Mesenchymal stem cell (in vitro differentiated cells and primary cell): ENCODE data around the gene MRGPRE. TPM values are rescaled to one million over a fixed set of nuclear protein-coding genes. Genes with fewer than 3 reads are reported as not detected.
A peak's percentile ranks its signal among the peaks of the same experiment; 100 is the strongest.
"Not testable (repeated sequence)": the region's sequence is repeated elsewhere in the genome, so short reads cannot be mapped to it uniquely, and the experiment has no call there.

Experiments used
- DNase-seq: peaks from one replicate; pipeline ENCODE4 v3.0.0-alpha.2; 2013
- H2AFZ ChIP-seq: one replicate; pipeline ENCODE4 v1.6.1; 2013; ENCODE audit warnings: low read depth, mild to moderate bottlenecking, control low read depth, inconsistent platforms, low read length, moderate library complexity
- H2AK5ac ChIP-seq: 2 replicates; pipeline ENCODE4 v1.6.1; 2013; ENCODE audit warnings: low read length, moderate library complexity, mild to moderate bottlenecking, inconsistent platforms; ENCODE audit not compliant: severe bottlenecking
- H2BK120ac ChIP-seq: one replicate; pipeline ENCODE4 v1.6.1; 2013; ENCODE audit warnings: low read depth, mild to moderate bottlenecking, inconsistent platforms, low read length, moderate library complexity
- H2BK12ac ChIP-seq, 2 experiments: one replicate each; pipeline ENCODE4 v1.6.1; 2013; ENCODE audit warnings: inconsistent platforms in 2 of 2, low read length in 2 of 2, mild to moderate bottlenecking in 2 of 2, moderate library complexity in 2 of 2, control low read depth in 1 of 2
- H2BK15ac ChIP-seq: one replicate; pipeline ENCODE4 v1.6.1; 2013; ENCODE audit warnings: mild to moderate bottlenecking, low read depth, inconsistent platforms; ENCODE audit not compliant: poor library complexity, severe bottlenecking
- H2BK5ac ChIP-seq: 2 replicates; pipeline ENCODE4 v1.6.1; 2013; ENCODE audit warnings: low read depth, mild to moderate bottlenecking, low read length, control low read depth, inconsistent platforms; ENCODE audit not compliant: poor library complexity, severe bottlenecking
- H3K14ac ChIP-seq, 2 experiments: one replicate each; pipeline ENCODE4 v1.6.1; 2013; ENCODE audit warnings: inconsistent platforms in 2 of 2, low read length in 2 of 2, control low read depth in 1 of 2, mild to moderate bottlenecking in 1 of 2, moderate library complexity in 1 of 2
- H3K18ac ChIP-seq, 2 experiments: one replicate each; pipeline ENCODE4 v1.6.1; 2013; ENCODE audit warnings: inconsistent platforms in 2 of 2, low read length in 2 of 2, control low read depth in 1 of 2, low read depth in 1 of 2, mild to moderate bottlenecking in 1 of 2
- H3K23ac ChIP-seq, 2 experiments: one replicate each; pipeline ENCODE4 v1.6.1; 2013; ENCODE audit warnings: inconsistent platforms in 2 of 2, low read length in 2 of 2, mild to moderate bottlenecking in 2 of 2, moderate library complexity in 2 of 2, control low read depth in 1 of 2
- H3K27ac ChIP-seq: 2 replicates; pipeline ENCODE4 v1.5.1; 2013; ENCODE audit warnings: mild to moderate bottlenecking, moderate library complexity, low read length, control low read depth, inconsistent platforms; ENCODE audit not compliant: poor library complexity, severe bottlenecking
- H3K27me3 ChIP-seq, 2 experiments: 2 replicates each; pipeline versions ENCODE4 v1.6.1 to v1.7.0; 2013; ENCODE audit warnings: low read length in 2 of 2, mild to moderate bottlenecking in 2 of 2, moderate library complexity in 2 of 2, control low read depth in 1 of 2, inconsistent platforms in 1 of 2; ENCODE audit not compliant: control insufficient read depth in 1 of 2, insufficient read depth in 1 of 2
- H3K36me3 ChIP-seq, 2 experiments: 2 replicates each; pipeline versions ENCODE4 v1.6.1 to v1.7.0; 2013; ENCODE audit warnings: low read length in 2 of 2, control low read depth in 1 of 2, inconsistent platforms in 1 of 2, low read depth in 1 of 2, mild to moderate bottlenecking in 1 of 2; ENCODE audit not compliant: insufficient read depth in 2 of 2, control insufficient read depth in 1 of 2
- H3K4ac ChIP-seq, 2 experiments: one replicate each; pipeline ENCODE4 v1.6.1; 2013; ENCODE audit warnings: inconsistent platforms in 2 of 2, low read length in 2 of 2, mild to moderate bottlenecking in 2 of 2, moderate library complexity in 2 of 2, control low read depth in 1 of 2, low read depth in 1 of 2
- H3K4me1 ChIP-seq: 2 replicates; pipeline ENCODE4 v1.6.1; 2013; ENCODE audit warnings: low read depth, low read length, control low read depth; ENCODE audit not compliant: control insufficient read depth, insufficient read depth
- H3K4me2 ChIP-seq: 2 replicates; pipeline ENCODE4 v1.6.1; 2013; ENCODE audit warnings: low read length, mild to moderate bottlenecking, inconsistent platforms; ENCODE audit not compliant: poor library complexity, severe bottlenecking
- H3K4me3 ChIP-seq, 2 experiments: 2 replicates each; pipeline versions ENCODE4 v1.5.1 to v1.7.0; 2013; ENCODE audit warnings: low read length in 2 of 2, mild to moderate bottlenecking in 2 of 2, control low read depth in 1 of 2, low read depth in 1 of 2; ENCODE audit not compliant: insufficient read depth in 1 of 2
- H3K79me1 ChIP-seq: replicated peaks from 2 replicates; pipeline ENCODE4 v1.6.1; 2013; ENCODE audit warnings: mild to moderate bottlenecking, control low read depth, low read length, inconsistent platforms; ENCODE audit not compliant: poor library complexity, severe bottlenecking
- H3K9ac ChIP-seq: 2 replicates; pipeline ENCODE4 v1.7.0; 2013; ENCODE audit warnings: mild to moderate bottlenecking, low read length, moderate library complexity
- H3K9me3 ChIP-seq: 2 replicates; pipeline ENCODE4 v1.7.0; 2013; ENCODE audit warnings: mild to moderate bottlenecking, low read length; ENCODE audit not compliant: control insufficient read depth
- H4K8ac ChIP-seq: one replicate; pipeline ENCODE4 v1.6.1; 2013; ENCODE audit warnings: inconsistent platforms, mild to moderate bottlenecking, low read length, moderate library complexity
- H4K91ac ChIP-seq: one replicate; pipeline ENCODE4 v1.6.1; 2013; ENCODE audit warnings: mild to moderate bottlenecking, low read length, inconsistent platforms
- WGBS: methylation state at CpG from one replicate; pipeline ENCODE4 v1.1.7; 2013; ENCODE audit warnings: mixed read lengths; 5-methylcytosine and 5-hydroxymethylcytosine counted together
- polyA plus RNA-seq, 2 experiments: library from polyadenylated mRNA; stranded (reverse); fragments of 200-250 nt; gene quantifications; one replicate each; pipeline ENCODE4 v1.2.3, GENCODE V29; 2013

MRGPRE gene
- not detected for polyA plus RNA-seq (2013, experiment 1 of 2)
- not detected for polyA plus RNA-seq (2013, experiment 2 of 2)

GRCh38 chr11:3231851-3232744 is at the start of gene MRGPRE:
MRGPRE (minus strand) TSS chr11:3232417; CDS start chr11:3228799, 3,618 bp downstream.
- peak within 1 kb of the TSS; percentile 15 to 63 for H3K4me3 ChIP-seq
- no peak within 1 kb of the TSS for H3K23ac ChIP-seq
- H3K4me1 ChIP-seq = no peaks in the 10 kb centered on the region
- no peak within 1 kb of the TSS for H4K91ac ChIP-seq
- no peak within 1 kb of the TSS for H3K4ac ChIP-seq
- peak within 1 kb of the TSS; percentile 62 for H3K9ac ChIP-seq
- H3K9me3 ChIP-seq = peaks cover 3% of the 10 kb centered on the region
- no peak within 1 kb of the TSS for H2BK15ac ChIP-seq
- H2AK5ac ChIP-seq = no peak within 1 kb of the TSS
- no peak within 1 kb of the TSS for H2BK120ac ChIP-seq
- H3K27me3 ChIP-seq = peaks cover 20 to 63% of the 10 kb centered on the region in 2 experiments
- no peak within 1 kb of the TSS for H3K4me2 ChIP-seq
- 86% methylated on average over 39 of the region's 39 CpGs for WGBS
- no peak within 1 kb of the TSS for H2BK12ac ChIP-seq
- no peaks in the 10 kb centered on the region for H3K36me3 ChIP-seq
- H3K18ac ChIP-seq = no peak within 1 kb of the TSS
- no peak within 1 kb of the TSS for H3K14ac ChIP-seq
- no peak for DNase-seq
- no peak within 1 kb of the TSS for H2BK5ac ChIP-seq
- no peak within 1 kb of the TSS for H2AFZ ChIP-seq
- no peak within 1 kb of the TSS for H3K27ac ChIP-seq
- H4K8ac ChIP-seq = no peak within 1 kb of the TSS
- H3K79me1 ChIP-seq = no peaks in the 10 kb centered on the region

- not testable (repeated sequence) for H3K14ac ChIP-seq, H3K4me1 ChIP-seq, H2BK120ac ChIP-seq, H3K27me3 ChIP-seq, DNase-seq, H3K4me3 ChIP-seq, H2BK5ac ChIP-seq, H2AFZ ChIP-seq, H2BK15ac ChIP-seq, H3K79me1 ChIP-seq, H3K4me2 ChIP-seq, H4K8ac ChIP-seq, H3K27ac ChIP-seq, H2AK5ac ChIP-seq, H3K36me3 ChIP-seq, H3K23ac ChIP-seq, H3K4ac ChIP-seq, H3K9ac ChIP-seq, H4K91ac ChIP-seq, H2BK12ac ChIP-seq, H3K18ac ChIP-seq, H3K9me3 ChIP-seq
- WGBS = no CpG with 5 or more reads among the region's 10 CpGs
Observed at GRCh38 chr11:3281146-3281545, 48.9 kb upstream of the MRGPRE start.

- not testable (repeated sequence) for H3K4me2 ChIP-seq, DNase-seq, H2BK120ac ChIP-seq, H2BK12ac ChIP-seq, H2BK5ac ChIP-seq, H3K79me1 ChIP-seq, H4K8ac ChIP-seq, H3K36me3 ChIP-seq, H3K4ac ChIP-seq, H2BK15ac ChIP-seq, H3K14ac ChIP-seq, H2AK5ac ChIP-seq, H3K27me3 ChIP-seq, H3K23ac ChIP-seq, H3K4me1 ChIP-seq, H3K18ac ChIP-seq, H3K9ac ChIP-seq, H3K9me3 ChIP-seq, H3K27ac ChIP-seq, H2AFZ ChIP-seq, H4K91ac ChIP-seq, H3K4me3 ChIP-seq
- no CpG with 5 or more reads among the region's 10 CpGs for WGBS
Observed at GRCh38 chr11:3280662-3281061, 48.4 kb upstream of the MRGPRE start.

GRCh38 chr11:3278922-3279321 is 46.7 kb upstream of the MRGPRE start:
- no CpG with 5 or more reads among the region's 4 CpGs for WGBS
- H4K8ac ChIP-seq, H3K4me2 ChIP-seq: not testable (repeated sequence)

More at GRCh38 chr11:3278922-3279321, 46.7 kb upstream of the MRGPRE start:
- not testable (repeated sequence) for H4K91ac ChIP-seq, H3K14ac ChIP-seq, H3K4me3 ChIP-seq, H2BK15ac ChIP-seq, H3K4ac ChIP-seq, H3K4me1 ChIP-seq, H3K23ac ChIP-seq, H3K27me3 ChIP-seq, H3K36me3 ChIP-seq, H3K79me1 ChIP-seq, H3K18ac ChIP-seq, H3K9me3 ChIP-seq, H2AFZ ChIP-seq, H3K27ac ChIP-seq, H2AK5ac ChIP-seq, H2BK120ac ChIP-seq, H2BK5ac ChIP-seq, H3K9ac ChIP-seq, DNase-seq, H2BK12ac ChIP-seq
